Lung (tissue), 12 donors: ENCODE results near the gene GPC6. TPM values are rescaled to one million over a fixed set of nuclear protein-coding genes. Genes with fewer than 3 reads are reported as not detected.
A peak's percentile ranks its signal among the peaks of the same experiment; 100 is the strongest.

ENCODE experiments used
- ATAC-seq: fragments of 200-7000 bp; cut with Tn5 transposase; one replicate; pipeline ENCODE4 v1.9.1; 2020; ENCODE audit warnings: moderate number of reproducible peaks; ENCODE audit not compliant: insufficient read depth, low FRiP score
- DNase-seq, 3 donors: peaks; one replicate each; pipeline ENCODE4 v3.0.0-alpha.2; 2013 to 2017
- H3K27ac ChIP-seq, 2 donors: one replicate each; pipeline ENCODE4 v1.5.1; 2013; ENCODE audit warnings: mild to moderate bottlenecking in 2 of 2, moderate library complexity in 2 of 2, control low read depth in 1 of 2, inconsistent platforms in 1 of 2, low read depth in 1 of 2, low read length in 1 of 2
- H3K27me3 ChIP-seq, 3 donors: one replicate each; pipeline ENCODE4 v1.5.1; 2013; ENCODE audit warnings: low read length in 2 of 3; ENCODE audit not compliant: control insufficient read depth in 3 of 3, insufficient read depth in 3 of 3
- H3K36me3 ChIP-seq, 4 donors: one replicate each; pipeline ENCODE4 v1.5.1; 2013; ENCODE audit warnings: low read length in 4 of 4, mild to moderate bottlenecking in 1 of 4, moderate library complexity in 1 of 4; ENCODE audit not compliant: control insufficient read depth in 4 of 4, insufficient read depth in 4 of 4
- H3K4me1 ChIP-seq, 5 donors: one replicate each; pipeline ENCODE4 v1.5.1; 2013; ENCODE audit warnings: low read length in 5 of 5, mild to moderate bottlenecking in 2 of 5, moderate library complexity in 1 of 5; ENCODE audit not compliant: control insufficient read depth in 5 of 5, insufficient read depth in 5 of 5
- H3K4me3 ChIP-seq: one replicate; pipeline ENCODE4 v1.5.1; 2013; ENCODE audit warnings: mild to moderate bottlenecking, control low read depth, moderate library complexity
- H3K9ac ChIP-seq, 2 donors: one replicate each; pipeline ENCODE4 v1.5.1; 2013; ENCODE audit warnings: low read length in 2 of 2, control low read depth in 1 of 2; ENCODE audit not compliant: insufficient read depth in 1 of 2
- H3K9me3 ChIP-seq, 4 donors: one replicate each; pipeline ENCODE4 v1.5.1; 2013; ENCODE audit warnings: low read length in 3 of 4, mild to moderate bottlenecking in 1 of 4, moderate library complexity in 1 of 4; ENCODE audit not compliant: control insufficient read depth in 4 of 4, insufficient read depth in 3 of 4
- CTCF ChIP-seq: IDR thresholded peaks from 2 replicates; pipeline ENCODE4 v1.5.1; 2012; ENCODE audit warnings: mild to moderate bottlenecking; ENCODE audit errors: control extremely low read depth, extremely low read depth
- WGBS, 2 donors: extraction: QIAGEN DNeasy Blood & Tissue Kit; methylation state at CpG; one replicate each; pipeline ENCODE4 v1.1.7; 2013; 5-methylcytosine and 5-hydroxymethylcytosine counted together
- polyA plus RNA-seq, 2 donors: library from polyadenylated mRNA; stranded (reverse); fragments of 200-250 nt; gene quantifications; one replicate each; pipeline ENCODE4 v1.2.1, GENCODE V29; 2013
- total RNA-seq, 2 donors: library from RNA; depleted of rRNA in 1 of 2; stranded (reverse); fragments of >200 nt in 1 of 2; gene quantifications; one replicate each; pipeline ENCODE4 v1.2.1, GENCODE V29; 2014 to 2021
- donor health status: control.
- donor health status: control.
- donor health status: Bipolar disorder and iron deficiency.
- donor health status: healthy.
- donor health status: DM: yes; HTN: yes; CAD: no.

The GPC6 gene
- total and polyA plus RNA-seq, 4 donors: 0.45 to 31.4 (median 4.8) TPM

GRCh38 chr13:94433055-94433961, 1206.7 kb downstream of the GPC6 start:
- ATAC-seq (peak; percentile 44), DNase-seq (peak; percentile 13 to 40 (median 33))
- no peaks in the 10 kb centered on the region for H3K36me3 ChIP-seq
- peaks cover 0 to 3% (median 0%) of the 10 kb centered on the region in 3 donors for H3K27me3 ChIP-seq
- 49 to 58% methylated on average over 19 of the region's 19 CpGs for WGBS, 2 donors
- no peak overlapping the region for H3K27ac ChIP-seq
- H3K9ac ChIP-seq: no peak overlapping the region
- H3K4me3 ChIP-seq: no peak overlapping the region
- TF ChIP-seq CTCF: no peak
- H3K4me1 ChIP-seq: peaks cover 0 to 6% (median 0%) of the 10 kb centered on the region in 5 donors
- H3K9me3 ChIP-seq: no peaks in the 10 kb centered on the region

DNA sequence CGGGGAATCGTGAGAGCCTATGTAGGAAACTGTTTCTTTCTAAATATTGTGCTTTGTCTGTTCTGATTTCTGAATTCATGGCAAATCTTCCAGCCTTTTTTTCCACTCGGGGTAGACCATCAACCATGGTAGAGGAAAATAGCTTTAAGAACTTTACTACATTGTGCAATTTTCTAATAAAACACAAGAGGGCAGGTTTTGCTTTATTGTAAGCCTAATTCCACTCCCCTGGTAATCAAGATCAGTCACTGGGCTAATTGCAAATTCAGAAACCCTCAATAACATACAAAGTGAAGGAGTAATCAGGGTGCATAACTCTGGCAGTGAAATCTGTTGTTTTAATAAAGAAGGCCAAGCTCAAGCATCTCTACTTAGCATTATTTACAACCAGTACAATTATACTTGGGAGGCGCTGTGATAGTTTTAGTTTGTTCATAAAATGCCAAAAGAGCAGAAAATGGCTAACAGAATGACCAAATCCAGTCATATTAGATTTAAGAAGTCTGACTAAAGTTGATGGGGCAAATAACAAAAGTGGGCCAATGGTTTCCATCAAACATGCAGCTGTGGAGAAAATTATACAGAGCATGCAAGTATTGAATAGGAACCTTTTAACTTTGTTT, 1209.1 kb downstream of the GPC6 start:
- peaks cover 0 to 4% (median 0%) of the 10 kb centered on the region in 3 donors for H3K27me3 ChIP-seq
- no peak overlapping the region for H3K9ac ChIP-seq
- peak; percentile 25 for TF ChIP-seq CTCF
- 46 to 47% methylated on average over 4 of the region's 4 CpGs for WGBS, 2 donors
- DNase-seq: peak in 2 of 3 donors; percentile 82 to 86
- ATAC-seq: peak; percentile 62
- no peak overlapping the region for H3K4me3 ChIP-seq
- H3K4me1 ChIP-seq: peaks cover 0 to 6% (median 0%) of the 10 kb centered on the region in 5 donors
- H3K9me3 ChIP-seq: no peaks in the 10 kb centered on the region
- no peaks in the 10 kb centered on the region for H3K36me3 ChIP-seq
- no peak overlapping the region for H3K27ac ChIP-seq

- no peak for TF ChIP-seq CTCF
- Histone ChIP-seq H3K4me3 (no peak overlapping the region), H3K9me3 (peaks cover 0 to 2% (median 0%) of the 10 kb centered on the region in 4 donors), H3K27me3 (no peaks in the 10 kb centered on the region), H3K4me1 (no peaks in the 10 kb centered on the region), H3K36me3 (no peaks in the 10 kb centered on the region), H3K9ac (no peak overlapping the region), H3K27ac (no peak overlapping the region)
- no peak for DNase-seq
- no peak for ATAC-seq
Measured at GRCh38 chr13:94444826-94445225, 1218.2 kb downstream of the GPC6 start.
